Measurements from ENCODE around the gene SGF29. TPM values are rescaled to one million over a fixed set of nuclear protein-coding genes. Genes with fewer than 3 reads are reported as not detected.

SGF29 gene
- total RNA-seq, 1 experiment from 2014 or later, result 22.3 TPM

GRCh38 chr16:28585674-28586073, 32.0 kb downstream of the SGF29 start:
- no peak overlapping the region for H3K27ac ChIP-seq (ENCODE audit: low read length)
- POLR2A ChIA-PET (ENCODE audit: unreplicated experiment), result no interaction called here

GRCh38 chr16:28586466-28586865, 32.7 kb downstream of the SGF29 start:
- H3K36me3 ChIP-seq (ENCODE audit: low read depth, low read length), result no peaks in the 10 kb centered on the region
- no peaks in the 10 kb centered on the region for H3K9me2 ChIP-seq (replicated peaks; ENCODE audit: low read length)
- H2AFZ ChIP-seq (ENCODE audit: low read length), result no peak overlapping the region
- intact Hi-C loops (cut with micrococcal nuclease), result no loop called here
- no peaks in the 10 kb centered on the region for H3K79me2 ChIP-seq (ENCODE audit: low read length)
- no peak for DNase-seq
- H3K4me2 ChIP-seq (ENCODE audit: low read length), result no peak overlapping the region
- ATAC-seq, result peak; percentile 49
- CTCF ChIA-PET, result no interaction called here
- no peak overlapping the region for H3K27ac ChIP-seq (ENCODE audit: low read length)
- no peak overlapping the region for H3K4me3 ChIP-seq (ENCODE audit: low read length)
- H3K9ac ChIP-seq (ENCODE audit: low read length), result no peak overlapping the region
- H3F3A ChIP-seq (ENCODE audit: low read length, unreplicated experiment), result no peaks in the 10 kb centered on the region
- TF ChIP-seq CTCF (conservative IDR thresholded peaks at IDR 0.05; ENCODE audit: low read depth, low read length), result no peak
- no peak for TF ChIP-seq EZH2 (IDR thresholded peaks at IDR 0.05; ENCODE audit: low read length, unreplicated experiment)
- TF ChIP-seq EZH2phosphoT487 (IDR thresholded peaks at IDR 0.05; ENCODE audit: borderline replicate concordance, low read length), result no peak
- H3K4me1 ChIP-seq (ENCODE audit: insufficient read depth, low read length), result peaks cover 10% of the 10 kb centered on the region
- H4K20me1 ChIP-seq (ENCODE audit: low read length), result no peaks in the 10 kb centered on the region
- no peaks in the 10 kb centered on the region for H3K9me3 ChIP-seq (ENCODE audit: low read length)
- BruUV-seq (replicated peaks), result no TSS peak
- no peaks in the 10 kb centered on the region for H3K27me3 ChIP-seq (ENCODE audit: low read length)
- POLR2A ChIA-PET (ENCODE audit: unreplicated experiment), result no interaction called here

More at GRCh38 chr16:28585674-28586073, 32.0 kb downstream of the SGF29 start:
- intact Hi-C loops (cut with micrococcal nuclease), result no loop called here
- DNase-seq (no peak), ATAC-seq (no peak)
- H3F3A ChIP-seq (ENCODE audit: low read length, unreplicated experiment), result no peaks in the 10 kb centered on the region
- no peaks in the 10 kb centered on the region for H3K9me3 ChIP-seq (ENCODE audit: low read length)
- no peak overlapping the region for H2AFZ ChIP-seq (ENCODE audit: low read length)
- H4K20me1 ChIP-seq (ENCODE audit: low read length), result no peaks in the 10 kb centered on the region
- H3K36me3 ChIP-seq (ENCODE audit: low read depth, low read length), result no peaks in the 10 kb centered on the region
- H3K4me2 ChIP-seq (ENCODE audit: low read length), result no peak overlapping the region
- peaks cover 10% of the 10 kb centered on the region for H3K4me1 ChIP-seq (ENCODE audit: insufficient read depth, low read length)
- no peak overlapping the region for H3K9ac ChIP-seq (ENCODE audit: low read length)
- CTCF ChIA-PET, result no interaction called here
- no TSS peak for BruUV-seq (replicated peaks)
- H3K79me2 ChIP-seq (ENCODE audit: low read length), result no peaks in the 10 kb centered on the region
- H3K27me3 ChIP-seq (ENCODE audit: low read length), result no peaks in the 10 kb centered on the region
- TF ChIP-seq CTCF (conservative IDR thresholded peaks at IDR 0.05; ENCODE audit: low read depth, low read length), result no peak
- TF ChIP-seq EZH2phosphoT487 (IDR thresholded peaks at IDR 0.05; ENCODE audit: borderline replicate concordance, low read length), result no peak
- TF ChIP-seq EZH2 (IDR thresholded peaks at IDR 0.05; ENCODE audit: low read length, unreplicated experiment), result no peak
- no peak overlapping the region for H3K4me3 ChIP-seq (ENCODE audit: low read length)
- H3K9me2 ChIP-seq (replicated peaks; ENCODE audit: low read length), result no peaks in the 10 kb centered on the region

- Histone ChIP-seq H3K9ac (ENCODE audit: low read length) (no peak overlapping the region), H3K27me3 (ENCODE audit: low read length) (no peaks in the 10 kb centered on the region), H3F3A (ENCODE audit: low read length, unreplicated experiment) (no peaks in the 10 kb centered on the region), H2AFZ (ENCODE audit: low read length) (no peak overlapping the region), H3K27ac (ENCODE audit: low read length) (no peak overlapping the region), H3K9me3 (ENCODE audit: low read length) (no peaks in the 10 kb centered on the region), H4K20me1 (ENCODE audit: low read length) (no peaks in the 10 kb centered on the region), H3K9me2 (replicated peaks; ENCODE audit: low read length) (no peaks in the 10 kb centered on the region), H3K79me2 (ENCODE audit: low read length) (no peaks in the 10 kb centered on the region), H3K4me3 (ENCODE audit: low read length) (no peak overlapping the region), H3K4me2 (ENCODE audit: low read length) (no peak overlapping the region), H3K36me3 (ENCODE audit: low read depth, low read length) (no peaks in the 10 kb centered on the region), H3K4me1 (ENCODE audit: insufficient read depth, low read length) (peaks cover 10% of the 10 kb centered on the region)
- CTCF ChIA-PET, result no interaction called here
- TF ChIP-seq EZH2phosphoT487 (IDR thresholded peaks at IDR 0.05; ENCODE audit: borderline replicate concordance, low read length), result no peak
- TF ChIP-seq CTCF (conservative IDR thresholded peaks at IDR 0.05; ENCODE audit: low read depth, low read length), result no peak
- no peak for TF ChIP-seq EZH2 (IDR thresholded peaks at IDR 0.05; ENCODE audit: low read length, unreplicated experiment)
- ATAC-seq, result peak; percentile 89
- no TSS peak for BruUV-seq (replicated peaks)
- intact Hi-C loops (cut with micrococcal nuclease), result no loop called here
- POLR2A ChIA-PET (ENCODE audit: unreplicated experiment), result no interaction called here
- peak; percentile 62 for DNase-seq
Measured at GRCh38 chr16:28587386-28587785, 33.7 kb downstream of the SGF29 start.
